CD8-positive, alpha-beta memory T cell (primary cell): ENCODE results near the gene ERO1B. TPM values are rescaled to one million over a fixed set of nuclear protein-coding genes. Genes with fewer than 3 reads are reported as not detected.

Source experiments
- CTCF ChIA-PET: fragments of 350-600 bp; sonication (Branson Sonifier 250); formaldehyde crosslinking; loops from one replicate; lab custom pipeline; 2021; ENCODE audit warnings: antibody characterized with exemption; lab: Charles Lee
- POLR2A ChIA-PET: fragments of 350-600 bp; sonication (Branson Sonifier 250); formaldehyde crosslinking; loops from one replicate; lab custom pipeline; 2021; ENCODE audit warnings: antibody characterized with exemption; lab: Charles Lee
- DNase-seq, 5 donors: peaks; one replicate each; pipeline versions ENCODE4 v3.0.0 to v3.0.0-alpha.2; 2020 to 2022; ENCODE audit warnings: mixed read lengths in 1 of 5
- H3K27ac ChIP-seq: one replicate; pipeline ENCODE4 v1.7.0; 2013; ENCODE audit warnings: low read depth, mild to moderate bottlenecking, low read length, moderate library complexity
- H3K27me3 ChIP-seq: 2 replicates; pipeline ENCODE4 v1.7.0; 2013; ENCODE audit warnings: low read length, mild to moderate bottlenecking; ENCODE audit not compliant: insufficient read depth, poor library complexity, severe bottlenecking
- H3K36me3 ChIP-seq: 2 replicates; pipeline ENCODE4 v1.7.0; 2013; ENCODE audit warnings: mild to moderate bottlenecking, low read length, moderate library complexity; ENCODE audit not compliant: insufficient read depth
- H3K4me1 ChIP-seq: 2 replicates; pipeline ENCODE4 v1.7.0; 2013; ENCODE audit warnings: mild to moderate bottlenecking, low read length, moderate library complexity; ENCODE audit not compliant: insufficient read depth
- H3K4me3 ChIP-seq: 2 replicates; pipeline ENCODE4 v1.7.0; 2013; ENCODE audit warnings: mild to moderate bottlenecking, low read length
- H3K9me3 ChIP-seq: 2 replicates; pipeline ENCODE4 v1.7.0; 2013; ENCODE audit warnings: mild to moderate bottlenecking, low read length
- H3K27ac Mint-ChIP-seq, 8 donors: one replicate each; pipeline ENCODE4 v1.8.0; 2020 to 2021; ENCODE audit warnings: mixed read lengths in 8 of 8, mild to moderate bottlenecking in 6 of 8, inconsistent platforms in 3 of 8, moderate library complexity in 3 of 8
- H3K27me3 Mint-ChIP-seq, 2 donors: one replicate each; pipeline ENCODE4 v1.8.0; 2020 to 2021; ENCODE audit warnings: mixed read lengths in 2 of 2, mild to moderate bottlenecking in 1 of 2, moderate library complexity in 1 of 2
- H3K36me3 Mint-ChIP-seq, 3 donors: one replicate each; pipeline ENCODE4 v1.8.0; 2020 to 2021; ENCODE audit warnings: mixed read lengths in 3 of 3, inconsistent platforms in 1 of 3, mild to moderate bottlenecking in 1 of 3
- H3K4me1 Mint-ChIP-seq, 3 donors: one replicate each; pipeline ENCODE4 v1.8.0; 2020 to 2021; ENCODE audit warnings: mixed read lengths in 3 of 3, inconsistent platforms in 1 of 3, mild to moderate bottlenecking in 1 of 3
- H3K4me3 Mint-ChIP-seq, 7 donors: one replicate each; pipeline ENCODE4 v1.8.0; 2020 to 2021; ENCODE audit warnings: mixed read lengths in 7 of 7, mild to moderate bottlenecking in 6 of 7, moderate library complexity in 4 of 7, inconsistent platforms in 2 of 7
- H3K9me3 Mint-ChIP-seq, 5 donors: one replicate each; pipeline ENCODE4 v1.8.0; 2020 to 2022; ENCODE audit warnings: mixed read lengths in 5 of 5, mild to moderate bottlenecking in 3 of 5, moderate library complexity in 2 of 5, inconsistent platforms in 1 of 5
- polyA plus RNA-seq: library from polyadenylated mRNA; unstranded; fragments of 300-500 nt; fragmentation: Illumina TruSeq; gene quantifications from one replicate; pipeline ENCODE4 v1.2.3, GENCODE V29; 2021
- total RNA-seq, 2 experiments: library from RNA; stranded (reverse); gene quantifications; one replicate each; pipeline ENCODE4 v1.2.3, GENCODE V29; 2021

The ERO1B gene
- total and polyA plus RNA-seq, 3 experiments from 2014 or later = 2.9 to 4.8 (median 3.6) TPM

GRCh38 chr1:236166041-236166440, 115.7 kb downstream of the ERO1B start:
- ChIA-PET POLR2A (no interaction called here), CTCF (no interaction called here)
- Mint-ChIP-seq H3K4me1 (peaks cover 23 to 33% (median 33%) of the 10 kb centered on the region in 3 donors), H3K36me3 (peaks cover 17 to 27% (median 27%) of the 10 kb centered on the region in 3 donors), H3K4me3 (no peak overlapping the region), H3K9me3 (peaks cover 3 to 23% (median 11%) of the 10 kb centered on the region in 5 donors), H3K27me3 (no peaks in the 10 kb centered on the region), H3K27ac (no peak overlapping the region)
- H3K9me3 ChIP-seq = peaks cover 4% of the 10 kb centered on the region
- H3K27ac ChIP-seq = no peak overlapping the region
- H3K4me3 ChIP-seq = no peak overlapping the region
- H3K36me3 ChIP-seq = no peaks in the 10 kb centered on the region
- H3K4me1 ChIP-seq = no peaks in the 10 kb centered on the region
- no peak for DNase-seq
- H3K27me3 ChIP-seq = no peaks in the 10 kb centered on the region

Other genes with a start within 250 kb of the ERO1B start
- under 1 TPM; 0.09 to 0.15 TPM for gene NID1, start 216.9 kb downstream of the ERO1B start, total RNA-seq
- not detected for gene NID1, start 216.9 kb downstream of the ERO1B start, polyA plus RNA-seq
- gene GPR137B, start 139.4 kb downstream of the ERO1B start, total RNA-seq = 1 to 10 TPM; 8.3 to 8.8 TPM
- 13.0 TPM for gene GPR137B, start 139.4 kb downstream of the ERO1B start, polyA plus RNA-seq
- 10 to 100 TPM; 23.3 to 24.6 TPM for gene EDARADD, start 112.3 kb upstream of the ERO1B start, total RNA-seq
- 16.2 TPM for gene EDARADD, start 112.3 kb upstream of the ERO1B start, polyA plus RNA-seq
- gene LGALS8, start 242.0 kb upstream of the ERO1B start, total RNA-seq = 10 to 100 TPM; 47.3 to 48.9 TPM
- gene LGALS8, start 242.0 kb upstream of the ERO1B start, polyA plus RNA-seq = 54.4 TPM